Lower lobe of right lung (tissue), 2 donors: ENCODE results near the gene TBC1D8. TPM values are rescaled to one million over a fixed set of nuclear protein-coding genes. Genes with fewer than 3 reads are reported as not detected.

Experiments used
- ATAC-seq, 2 donors: fragments of 200-7000 bp; cut with Tn5 transposase; one replicate each; pipeline ENCODE4 v1.9.1; 2020 to 2022; ENCODE audit warnings: mild to moderate bottlenecking in 2 of 2, moderate library complexity in 2 of 2
- DNase-seq: peaks from one replicate; pipeline ENCODE4 v3.0.0-alpha.2; 2020
- H3K27ac ChIP-seq: fragments of 200-600 bp; one replicate; pipeline ENCODE4 v1.8.0; 2022
- H3K27me3 ChIP-seq: fragments of 200-600 bp; one replicate; pipeline ENCODE4 v1.8.0; 2022; ENCODE audit warnings: low read depth
- H3K36me3 ChIP-seq: fragments of 200-600 bp; one replicate; pipeline ENCODE4 v1.8.0; 2022; ENCODE audit warnings: mild to moderate bottlenecking
- H3K4me1 ChIP-seq: fragments of 200-600 bp; one replicate; pipeline ENCODE4 v1.8.0; 2022
- H3K4me3 ChIP-seq: fragments of 200-600 bp; one replicate; pipeline ENCODE4 v1.8.0; 2022; ENCODE audit warnings: mild to moderate bottlenecking
- H3K9me3 ChIP-seq: fragments of 200-600 bp; one replicate; pipeline ENCODE4 v1.8.0; 2022
- CTCF ChIP-seq: fragments of 200-600 bp; IDR thresholded peaks from one replicate; pipeline ENCODE4 v1.8.0; 2022; ENCODE audit warnings: antibody characterized with exemption, mild to moderate bottlenecking
- intact Hi-C: fragments of 100-400 bp; cut with DNase I; formaldehyde crosslinking; loops from one replicate; pipeline ENCODE4 v1.11.0; 2022
- total RNA-seq: library from RNA; stranded (reverse); fragmentation: NEBNext Ultra II Directional; extraction: Animal tissue kit (Norgen Biotek cat#: 25700); gene quantifications from one replicate; pipeline ENCODE4 v1.2.1, GENCODE V29; 2021
- donor health status: DM: no; HTN: yes; CAD: no; lungs with severe emphysema.

Gene TBC1D8
- total RNA-seq, 1 donor from 2014 or later, result 30.2 TPM

DNA sequence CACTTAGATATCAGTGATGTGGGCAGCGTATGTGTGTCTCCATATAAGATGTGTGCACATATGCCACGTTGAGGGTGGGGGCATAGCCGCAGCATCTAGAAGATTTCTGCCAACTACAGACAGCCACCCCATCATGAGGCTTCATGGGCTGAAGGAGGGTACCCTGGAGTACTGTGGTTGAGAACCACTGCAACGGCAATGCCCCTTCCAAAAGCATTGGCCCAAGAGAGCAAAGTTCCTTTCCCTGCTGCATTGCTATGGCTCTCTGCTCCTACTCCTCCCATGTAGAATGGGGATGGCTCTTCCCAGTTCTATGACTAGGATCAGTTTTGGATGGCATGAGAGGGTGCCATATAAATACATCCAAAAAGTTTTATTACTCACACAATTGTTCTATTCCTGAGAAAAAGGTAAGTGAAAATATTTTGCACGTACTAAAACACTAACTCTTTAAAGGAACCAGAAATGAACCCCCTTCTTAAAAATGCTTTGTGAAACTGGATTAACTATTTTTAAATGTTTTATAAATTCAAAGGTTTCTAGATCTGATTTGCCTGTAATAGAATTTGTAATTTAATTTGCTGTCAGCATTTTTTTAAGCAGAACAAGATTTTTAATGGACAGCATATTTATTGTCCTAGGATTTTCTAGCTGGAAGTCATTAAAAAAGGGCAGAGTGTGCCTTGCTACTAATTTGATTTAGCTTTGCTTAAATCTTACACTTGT lies 153.5 kb downstream of the TBC1D8 start:
- Histone ChIP-seq H3K27ac (no peak overlapping the region), H3K4me1 (peaks cover 5% of the 10 kb centered on the region), H3K9me3 (no peaks in the 10 kb centered on the region), H3K27me3 (no peaks in the 10 kb centered on the region), H3K4me3 (no peak overlapping the region), H3K36me3 (peaks cover 16% of the 10 kb centered on the region)
- TF ChIP-seq CTCF, result no peak
- DNase-seq, result no peak
- no peak for ATAC-seq
- intact Hi-C loops, result no loop called here

DNA sequence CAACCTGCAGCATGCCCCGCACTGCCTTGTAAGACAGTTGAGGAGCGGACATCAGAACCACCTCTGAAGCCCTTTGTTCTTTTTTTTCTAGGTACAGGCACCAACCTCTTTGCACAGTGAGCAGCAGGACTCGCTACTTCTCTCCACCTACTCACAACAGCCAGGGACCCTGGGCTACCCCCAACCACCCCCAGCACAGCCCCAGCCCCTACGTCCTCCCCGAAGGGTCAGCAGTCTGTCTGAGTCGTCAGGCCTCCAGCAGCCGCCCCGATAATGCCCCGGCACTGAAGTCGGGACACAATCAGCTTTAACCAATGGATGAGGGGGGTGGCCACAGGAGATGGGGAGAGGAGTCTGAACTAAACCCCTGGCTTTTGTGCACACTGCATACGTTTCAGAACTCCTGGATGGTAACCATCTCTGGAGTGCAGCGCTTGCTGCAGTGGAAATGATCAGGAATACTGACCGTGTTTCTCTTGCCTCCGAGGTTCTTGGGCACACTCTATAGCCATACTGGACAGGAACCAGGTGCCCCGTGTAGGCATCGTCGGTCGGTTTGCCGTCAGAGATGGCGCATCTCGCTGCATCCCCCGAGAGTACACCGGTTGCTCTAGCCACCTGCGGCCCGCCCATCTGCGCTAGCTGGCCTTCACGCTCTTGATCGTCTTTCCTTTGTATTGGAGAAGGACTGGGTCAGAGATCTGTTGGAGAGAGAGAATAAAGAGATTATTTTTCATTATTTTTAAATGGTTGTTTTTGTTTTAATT lies 155.7 kb downstream of the TBC1D8 start:
- Histone ChIP-seq H3K27ac (no peak overlapping the region), H3K27me3 (no peaks in the 10 kb centered on the region), H3K4me3 (no peak overlapping the region), H3K9me3 (no peaks in the 10 kb centered on the region), H3K36me3 (peaks cover 16% of the 10 kb centered on the region), H3K4me1 (no peaks in the 10 kb centered on the region)
- DNase-seq (no peak), ATAC-seq (no peak)
- intact Hi-C loops, result no loop called here
- TF ChIP-seq CTCF, result no peak

- no peak for ATAC-seq
Observed at GRCh38 chr2:100993294-100993693, 157.9 kb downstream of the TBC1D8 start.

DNA sequence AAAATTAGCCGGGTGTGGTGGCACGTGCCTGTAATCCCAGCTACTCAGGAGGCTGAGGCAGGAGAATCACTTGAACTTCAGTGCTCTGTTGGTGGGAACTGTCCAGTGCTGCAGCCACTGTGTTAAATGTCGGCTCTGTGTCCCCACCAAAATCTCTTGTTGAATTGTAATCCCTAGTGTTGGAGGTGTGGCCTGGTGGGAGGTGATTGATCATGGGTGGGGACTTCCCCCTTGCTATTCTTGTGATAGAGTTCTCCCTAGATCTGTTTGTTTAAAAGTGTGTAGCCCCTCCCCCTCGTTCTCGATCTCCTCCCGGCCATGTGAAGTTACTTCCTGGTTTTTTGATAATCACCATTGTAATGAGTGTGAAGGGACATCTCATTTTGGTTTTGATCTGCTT lies 158.9 kb downstream of the TBC1D8 start:
- intact Hi-C loops, result no loop called here

More at GRCh38 chr2:100993294-100993693, 157.9 kb downstream of the TBC1D8 start:
- intact Hi-C loops, result no loop called here
- Histone ChIP-seq H3K4me1 (no peaks in the 10 kb centered on the region), H3K4me3 (no peak overlapping the region), H3K36me3 (peaks cover 16% of the 10 kb centered on the region), H3K27me3 (no peaks in the 10 kb centered on the region), H3K27ac (no peak overlapping the region), H3K9me3 (no peaks in the 10 kb centered on the region)
- DNase-seq, result no peak
- no peak for TF ChIP-seq CTCF

DNA sequence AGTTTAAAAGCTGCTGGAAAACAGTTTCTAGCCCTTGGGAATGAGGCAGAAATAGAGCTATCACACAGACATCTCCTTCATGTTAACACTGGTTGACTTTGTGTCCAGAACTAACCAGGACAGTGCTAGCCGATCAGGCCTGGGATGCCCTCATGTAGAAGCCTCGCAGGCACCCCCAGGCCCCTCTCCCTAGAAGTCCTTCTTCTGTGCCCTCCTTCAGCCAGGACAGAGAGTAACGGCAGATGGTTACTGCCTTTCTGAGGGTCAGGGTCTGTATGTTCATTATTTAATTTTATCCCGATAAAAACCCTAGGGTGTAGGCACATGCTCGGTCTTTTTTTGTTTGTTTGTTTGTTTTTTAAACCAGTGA lies 159.8 kb downstream of the TBC1D8 start:
- H3K4me1 ChIP-seq, result no peaks in the 10 kb centered on the region
- H3K9me3 ChIP-seq, result no peaks in the 10 kb centered on the region
- ATAC-seq (no peak), DNase-seq (no peak)
- intact Hi-C loops, result no loop called here
- no peak overlapping the region for H3K4me3 ChIP-seq
- no peak overlapping the region for H3K27ac ChIP-seq
- H3K36me3 ChIP-seq, result peaks cover 20% of the 10 kb centered on the region
- H3K27me3 ChIP-seq, result no peaks in the 10 kb centered on the region
- no peak for TF ChIP-seq CTCF

More for the DNA sequence above, 158.9 kb downstream of the TBC1D8 start:
- Histone ChIP-seq H3K36me3 (peaks cover 20% of the 10 kb centered on the region), H3K9me3 (no peaks in the 10 kb centered on the region), H3K4me3 (no peak overlapping the region), H3K27me3 (no peaks in the 10 kb centered on the region), H3K27ac (no peak overlapping the region), H3K4me1 (no peaks in the 10 kb centered on the region)
- TF ChIP-seq CTCF, result no peak
- DNase-seq, result no peak
- no peak for ATAC-seq
